Liver (tissue), 9 donors: Measurements from ENCODE around the gene ZCCHC17. TPM values are rescaled to one million over a fixed set of nuclear protein-coding genes. Genes with fewer than 3 reads are reported as not detected.

Experiments used
- DNase-seq: peaks from one replicate; pipeline ENCODE4 v3.0.0-alpha.2; 2017; ENCODE audit warnings: low spot score
- H3K27ac ChIP-seq, 2 donors: one replicate each; pipeline ENCODE4 v1.7.0; 2013; ENCODE audit warnings: inconsistent platforms in 2 of 2, low read length in 2 of 2, control low read depth in 1 of 2, low read depth in 1 of 2, mild to moderate bottlenecking in 1 of 2
- H3K27me3 ChIP-seq, 4 donors: one replicate each; pipeline versions ENCODE4 v1.6.1 to v1.7.0; 2013; ENCODE audit warnings: low read length in 3 of 4, inconsistent platforms in 1 of 4, mild to moderate bottlenecking in 1 of 4, moderate library complexity in 1 of 4; ENCODE audit not compliant: control insufficient read depth in 4 of 4, insufficient read depth in 4 of 4
- H3K36me3 ChIP-seq, 4 donors: one replicate each; pipeline versions ENCODE4 v1.6.1 to v1.7.0; 2013; ENCODE audit warnings: low read length in 3 of 4, mild to moderate bottlenecking in 3 of 4, low read depth in 1 of 4, moderate library complexity in 1 of 4; ENCODE audit not compliant: control insufficient read depth in 4 of 4, insufficient read depth in 3 of 4
- H3K4me1 ChIP-seq, 4 donors: one replicate each; pipeline versions ENCODE4 v1.6.1 to v1.7.0; 2013; ENCODE audit warnings: low read length in 3 of 4, mild to moderate bottlenecking in 3 of 4, moderate library complexity in 1 of 4; ENCODE audit not compliant: control insufficient read depth in 4 of 4, insufficient read depth in 4 of 4
- H3K4me3 ChIP-seq, 3 donors: one replicate each; pipeline versions ENCODE4 v1.6.1 to v1.7.0; 2013; ENCODE audit warnings: low read length in 3 of 3, control low read depth in 1 of 3, low read depth in 1 of 3, mild to moderate bottlenecking in 1 of 3
- H3K9ac ChIP-seq, 2 donors: one replicate each; pipeline ENCODE4 v1.7.0; 2013; ENCODE audit warnings: low read length in 2 of 2, mild to moderate bottlenecking in 2 of 2, moderate library complexity in 2 of 2, control low read depth in 1 of 2, low read depth in 1 of 2
- H3K9me3 ChIP-seq, 4 donors: one replicate each; pipeline versions ENCODE4 v1.6.1 to v1.7.0; 2013; ENCODE audit warnings: low read length in 3 of 4; ENCODE audit not compliant: control insufficient read depth in 4 of 4
- ATF3 ChIP-seq: IDR thresholded peaks from 2 replicates; pipeline ENCODE4 v1.6.1; 2016; ENCODE audit warnings: antibody characterized with exemption
- CTCF ChIP-seq: fragments of 150-350 bp; IDR thresholded peaks from 2 replicates; pipeline ENCODE4 v1.5.1; 2017; ENCODE audit warnings: improper control_type of control experiment, low read depth, low read length; ENCODE audit not compliant: missing input control
- EGR1 ChIP-seq, 2 donors: IDR thresholded peaks; 2 replicates each; pipeline ENCODE4 v1.6.1; 2016 to 2018; ENCODE audit warnings: antibody characterized with exemption in 2 of 2, low read depth in 2 of 2
- FOXA1 ChIP-seq: IDR thresholded peaks from 2 replicates; pipeline ENCODE4 v1.6.1; 2016; ENCODE audit warnings: antibody characterized with exemption
- FOXA2 ChIP-seq: IDR thresholded peaks from 2 replicates; pipeline ENCODE4 v1.6.1; 2016; ENCODE audit warnings: antibody characterized with exemption
- GABPA ChIP-seq, 2 donors: IDR thresholded peaks in 1 of 2; conservative IDR thresholded peaks in 1 of 2; 2 replicates each; pipeline ENCODE4 v1.6.1; 2016; ENCODE audit warnings: antibody characterized with exemption in 2 of 2, mild to moderate bottlenecking in 1 of 2, moderate library complexity in 1 of 2
- HNF4A ChIP-seq, 2 donors: conservative IDR thresholded peaks; 2 replicates each; pipeline ENCODE4 v1.6.1; 2016; ENCODE audit warnings: antibody characterized with exemption in 2 of 2, mild to moderate bottlenecking in 2 of 2
- HNF4G ChIP-seq: IDR thresholded peaks from 2 replicates; pipeline ENCODE4 v1.6.1; 2016; ENCODE audit warnings: antibody characterized with exemption
- JUND ChIP-seq, 2 donors: IDR thresholded peaks; 2 replicates each; pipeline ENCODE4 v1.6.1; 2016; ENCODE audit warnings: antibody characterized with exemption in 2 of 2
- NR2F2 ChIP-seq: IDR thresholded peaks from 2 replicates; pipeline ENCODE4 v1.6.1; 2016; ENCODE audit warnings: antibody characterized with exemption
- RAD21 ChIP-seq, 2 donors: IDR thresholded peaks; 2 replicates each; pipeline ENCODE4 v1.6.1; 2016; ENCODE audit warnings: antibody characterized with exemption in 2 of 2, mild to moderate bottlenecking in 2 of 2
- REST ChIP-seq: IDR thresholded peaks from 2 replicates; pipeline ENCODE4 v1.6.1; 2016; ENCODE audit warnings: antibody characterized with exemption, mild to moderate bottlenecking
- RXRA ChIP-seq, 2 donors: IDR thresholded peaks; 2 replicates each; pipeline ENCODE4 v1.6.1; 2017 to 2018; ENCODE audit warnings: antibody characterized with exemption in 2 of 2, mild to moderate bottlenecking in 1 of 2
- SP1 ChIP-seq: IDR thresholded peaks from 2 replicates; pipeline ENCODE4 v1.6.1; 2018; ENCODE audit warnings: antibody characterized with exemption, mild to moderate bottlenecking
- TAF1 ChIP-seq: conservative IDR thresholded peaks from 2 replicates; pipeline ENCODE4 v1.6.1; 2016; ENCODE audit warnings: antibody characterized with exemption, mild to moderate bottlenecking
- YY1 ChIP-seq: IDR thresholded peaks from 2 replicates; pipeline ENCODE4 v1.6.1; 2016; ENCODE audit warnings: antibody characterized with exemption, mild to moderate bottlenecking
- ZBTB33 ChIP-seq: IDR thresholded peaks from 2 replicates; pipeline ENCODE4 v1.6.1; 2016; ENCODE audit warnings: antibody characterized with exemption
- WGBS: extraction: QIAGEN DNeasy Blood & Tissue Kit; methylation state at CpG from one replicate; pipeline ENCODE4 v1.1.7; 2013; 5-methylcytosine and 5-hydroxymethylcytosine counted together
- polyA plus RNA-seq, 2 donors: library from polyadenylated mRNA; stranded (reverse) in 1 of 2; unstranded in 1 of 2; fragments of 200-250 nt in 1 of 2; fragments of >200 nt in 1 of 2; fragmentation: Nextera tagmentation in 1 of 2; extraction: Ambion mirVana in 1 of 2; gene quantifications; one replicate each; pipeline versions ENCODE4 v1.2.1 to v1.2.3, GENCODE V29; 2013 to 2015
- total RNA-seq, 2 donors: library from RNA; depleted of rRNA; stranded (reverse); fragments of >200 nt; gene quantifications; one replicate each; pipeline ENCODE4 v1.2.3, GENCODE V29; 2014
- TF ChIP-seq, protein P1 (sequence below): IDR thresholded peaks from 2 replicates; pipeline ENCODE4 v1.6.1; 2016; ENCODE audit warnings: antibody characterized with exemption
- donor health status: healthy.
- donor health status: healthy.
- donor health status: healthy.
- donor health status: healthy.
- donor health status: healthy.

The ZCCHC17 gene
- total and polyA plus RNA-seq, 4 donors, result 7.4 to 15.1 (median 9.2) TPM

- TF ChIP-seq FOXA1 (no peak), HNF4G (no peak), ZBTB33 (no peak), RXRA (IDR thresholded peaks at IDR 0.05) (peak; percentile 11 to 14), NR2F2 (peak; percentile 39)
- Histone ChIP-seq H3K27me3 (no peaks in the 10 kb centered on the region), H3K27ac (peak within 1 kb of the TSS; percentile 25 to 27), H3K4me3 (peak within 1 kb of the TSS in 2 of 3 donors; percentile 34 to 43), H3K9me3 (no peaks in the 10 kb centered on the region), H3K4me1 (peaks cover 12 to 29% (median 26%) of the 10 kb centered on the region in 4 donors), H3K36me3 (no peaks in the 10 kb centered on the region), H3K9ac (peak within 1 kb of the TSS; percentile 23 to 31)
- WGBS, result 14% methylated on average over 44 of the region's 44 CpGs
- peak; percentile 72 for DNase-seq
Measured at GRCh38 chr1:31373056-31373896, 76.4 kb downstream of the ZCCHC17 start, which contains the start of gene FABP3. Gene FABP3 (minus strand): TSS chr1:31373076. CDS start chr1:31373014, 62 bp downstream.

GRCh38 chr1:31373897-31374486 lies 77.2 kb downstream of the ZCCHC17 start:
- H3K4me3 ChIP-seq, result peak overlapping the region in 1 of 3 donors; percentile 34
- peaks cover 9 to 22% (median 20%) of the 10 kb centered on the region in 4 donors for H3K4me1 ChIP-seq
- DNase-seq, result no peak
- H3K27ac ChIP-seq, result no peak overlapping the region
- H3K9me3 ChIP-seq, result no peaks in the 10 kb centered on the region
- no peaks in the 10 kb centered on the region for H3K36me3 ChIP-seq
- no peaks in the 10 kb centered on the region for H3K27me3 ChIP-seq
- H3K9ac ChIP-seq, result no peak overlapping the region
- no peak for TF ChIP-seq RXRA (IDR thresholded peaks at IDR 0.05)
- no peak for TF ChIP-seq FOXA1
- no peak for TF ChIP-seq REST
- no peak for TF ChIP-seq ZBTB33
- no peak for TF ChIP-seq FOXA2
- TF ChIP-seq RAD21 (IDR thresholded peaks at IDR 0.05), result no peak
- no peak for TF ChIP-seq ATF3
- no peak for TF ChIP-seq EGR1 (IDR thresholded peaks at IDR 0.05; ENCODE audit: low read depth in 2 of 2)
- TF ChIP-seq, protein P1, sequence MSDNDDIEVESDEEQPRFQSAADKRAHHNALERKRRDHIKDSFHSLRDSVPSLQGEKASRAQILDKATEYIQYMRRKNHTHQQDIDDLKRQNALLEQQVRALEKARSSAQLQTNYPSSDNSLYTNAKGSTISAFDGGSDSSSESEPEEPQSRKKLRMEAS, result no peak
- TF ChIP-seq NR2F2, result no peak
- TF ChIP-seq GABPA (IDR thresholded peaks at IDR 0.05 in 1 of 2, conservative IDR thresholded peaks at IDR 0.05 in 1 of 2), result no peak
- no peak for TF ChIP-seq JUND (IDR thresholded peaks at IDR 0.05)
- no peak for TF ChIP-seq CTCF
- TF ChIP-seq TAF1, result no peak
- TF ChIP-seq HNF4A (conservative IDR thresholded peaks at IDR 0.05), result no peak
- TF ChIP-seq YY1, result no peak
- no peak for TF ChIP-seq HNF4G
- TF ChIP-seq SP1, result no peak
- WGBS, result 51% methylated on average over 11 of the region's 11 CpGs
